ENCODE results near the gene PDZD4. TPM values are rescaled to one million over a fixed set of nuclear protein-coding genes. Genes with fewer than 3 reads are reported as not detected.

The PDZD4 gene
- total and polyA plus RNA-seq, 9 of the 15 experiments (the other 6 are each of a cell fraction or from before 2014, with no cell fraction given) = 0.05 to 0.38 (median 0.07) TPM; not detected in 5

DNA sequence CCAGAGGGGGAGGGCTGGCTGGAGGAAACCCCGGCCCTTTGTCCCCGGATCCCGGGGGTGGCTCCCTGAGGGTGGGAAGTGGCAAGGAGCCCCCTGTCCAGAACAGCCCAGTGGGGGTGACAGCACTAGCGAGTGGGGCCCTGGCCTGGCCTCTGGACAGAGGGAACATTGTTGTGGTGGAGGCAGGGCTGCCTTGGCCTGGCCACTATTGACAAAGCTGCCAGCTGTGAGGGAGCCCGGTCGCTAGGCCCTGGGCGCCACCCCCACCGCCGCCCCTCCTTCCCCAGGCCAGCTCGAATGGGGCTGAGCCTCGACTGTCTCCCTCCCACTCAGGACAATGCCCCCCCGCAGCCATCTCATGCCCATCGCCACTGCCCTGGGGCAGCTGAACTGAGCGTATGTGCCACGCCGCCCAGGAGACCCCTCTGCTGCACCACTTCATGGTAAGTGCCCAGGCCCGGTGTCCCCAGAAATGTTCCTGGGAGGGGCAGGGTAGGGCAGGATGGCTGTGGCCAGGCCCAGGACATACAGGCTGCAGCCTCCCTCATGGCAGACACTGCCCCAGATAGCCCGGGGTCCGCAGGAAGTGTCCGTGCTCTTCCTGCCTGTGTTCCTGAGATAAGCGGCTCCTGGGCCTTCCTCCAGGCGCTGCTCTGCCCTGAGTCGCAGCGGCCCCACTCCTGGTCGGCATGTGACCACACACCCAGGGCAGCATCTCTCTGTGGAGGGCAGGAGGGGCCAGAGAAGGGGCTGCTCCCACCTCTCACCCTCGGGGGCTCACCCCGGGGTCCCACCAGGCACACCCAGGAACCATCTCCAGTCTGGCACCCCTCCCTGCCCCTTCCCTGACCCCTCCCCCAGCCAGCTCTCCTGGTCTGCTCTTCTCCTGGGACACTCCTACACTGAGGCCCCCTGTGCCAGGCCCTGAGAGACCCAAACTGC, 64.9 kb downstream of the PDZD4 start (continued):
- TF ChIP-seq MYBL2 (IDR thresholded peaks at IDR 0.05; ENCODE audit: low read depth) (no peak), MYBL2 (CRISPR knock-in tag; IDR thresholded peaks at IDR 0.05; ENCODE audit: borderline replicate concordance) (no peak), CHD1 (IDR thresholded peaks at IDR 0.05; ENCODE audit: low read length) (peak; percentile 69), ARID1B (IDR thresholded peaks at IDR 0.05) (peak; percentile 95), DDX20 (tag; IDR thresholded peaks at IDR 0.05; ENCODE audit: low read depth) (no peak), ZNF274 (IDR thresholded peaks at IDR 0.05; ENCODE audit: borderline replicate concordance, low read depth, low read length) (no peak), EHMT2 (IDR thresholded peaks at IDR 0.05) (no peak), RBFOX2 (IDR thresholded peaks at IDR 0.05; ENCODE audit: low read depth, low read length) (peak; percentile 87), ZNF436 (CRISPR knock-in tag; IDR thresholded peaks at IDR 0.05) (no peak), ZNF764 (CRISPR knock-in tag; IDR thresholded peaks at IDR 0.05; ENCODE audit: low read depth) (no peak), NBN (IDR thresholded peaks at IDR 0.05; ENCODE audit: low read depth) (no peak), HDAC2 (IDR thresholded peaks at IDR 0.05) (no peak), PURB (CRISPR knock-in tag; IDR thresholded peaks at IDR 0.05; ENCODE audit: low read depth) (no peak), TARDBP (IDR thresholded peaks at IDR 0.05) (no peak), FOXM1 (IDR thresholded peaks at IDR 0.05; ENCODE audit: low read depth) (peak; percentile 50; the same call in 1 of the 2 replicates), FOXM1 (CRISPR knock-in tag; IDR thresholded peaks at IDR 0.05; ENCODE audit: low read depth) (0 out of 2 replicates have a peak, but pooled peaks have one; percentile 77)
- TF ChIP-seq, protein P1, sequence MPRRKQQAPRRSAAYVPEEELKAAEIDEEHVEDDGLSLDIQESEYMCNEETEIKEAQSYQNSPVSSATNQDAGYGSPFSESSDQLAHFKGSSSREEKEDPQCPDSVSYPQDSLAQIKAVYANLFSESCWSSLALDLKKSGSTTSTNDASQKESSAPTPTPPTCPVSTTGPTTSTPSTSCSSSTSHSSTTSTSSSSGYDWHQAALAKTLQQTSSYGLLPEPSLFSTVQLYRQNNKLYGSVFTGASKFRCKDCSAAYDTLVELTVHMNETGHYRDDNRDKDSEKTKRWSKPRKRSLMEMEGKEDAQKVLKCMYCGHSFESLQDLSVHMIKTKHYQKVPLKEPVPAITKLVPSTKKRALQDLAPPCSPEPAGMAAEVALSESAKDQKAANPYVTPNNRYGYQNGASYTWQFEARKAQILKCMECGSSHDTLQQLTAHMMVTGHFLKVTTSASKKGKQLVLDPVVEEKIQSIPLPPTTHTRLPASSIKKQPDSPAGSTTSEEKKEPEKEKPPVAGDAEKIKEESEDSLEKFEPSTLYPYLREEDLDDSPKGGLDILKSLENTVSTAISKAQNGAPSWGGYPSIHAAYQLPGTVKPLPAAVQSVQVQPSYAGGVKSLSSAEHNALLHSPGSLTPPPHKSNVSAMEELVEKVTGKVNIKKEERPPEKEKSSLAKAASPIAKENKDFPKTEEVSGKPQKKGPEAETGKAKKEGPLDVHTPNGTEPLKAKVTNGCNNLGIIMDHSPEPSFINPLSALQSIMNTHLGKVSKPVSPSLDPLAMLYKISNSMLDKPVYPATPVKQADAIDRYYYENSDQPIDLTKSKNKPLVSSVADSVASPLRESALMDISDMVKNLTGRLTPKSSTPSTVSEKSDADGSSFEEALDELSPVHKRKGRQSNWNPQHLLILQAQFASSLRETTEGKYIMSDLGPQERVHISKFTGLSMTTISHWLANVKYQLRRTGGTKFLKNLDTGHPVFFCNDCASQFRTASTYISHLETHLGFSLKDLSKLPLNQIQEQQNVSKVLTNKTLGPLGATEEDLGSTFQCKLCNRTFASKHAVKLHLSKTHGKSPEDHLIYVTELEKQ (CRISPR knock-in tag; IDR thresholded peaks at IDR 0.05) = no peak
- TF ChIP-seq, protein P2, sequence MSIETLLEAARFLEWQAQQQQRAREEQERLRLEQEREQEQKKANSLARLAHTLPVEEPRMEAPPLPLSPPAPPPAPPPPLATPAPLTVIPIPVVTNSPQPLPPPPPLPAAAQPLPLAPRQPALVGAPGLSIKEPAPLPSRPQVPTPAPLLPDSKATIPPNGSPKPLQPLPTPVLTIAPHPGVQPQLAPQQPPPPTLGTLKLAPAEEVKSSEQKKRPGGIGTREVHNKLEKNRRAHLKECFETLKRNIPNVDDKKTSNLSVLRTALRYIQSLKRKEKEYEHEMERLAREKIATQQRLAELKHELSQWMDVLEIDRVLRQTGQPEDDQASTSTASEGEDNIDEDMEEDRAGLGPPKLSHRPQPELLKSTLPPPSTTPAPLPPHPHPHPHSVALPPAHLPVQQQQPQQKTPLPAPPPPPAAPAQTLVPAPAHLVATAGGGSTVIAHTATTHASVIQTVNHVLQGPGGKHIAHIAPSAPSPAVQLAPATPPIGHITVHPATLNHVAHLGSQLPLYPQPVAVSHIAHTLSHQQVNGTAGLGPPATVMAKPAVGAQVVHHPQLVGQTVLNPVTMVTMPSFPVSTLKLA (conservative IDR thresholded peaks at IDR 0.05) = peak in 1 of 2 experiments; percentile 72; a peak in 2 of 4 replicates
- TF ChIP-seq, protein P3, sequence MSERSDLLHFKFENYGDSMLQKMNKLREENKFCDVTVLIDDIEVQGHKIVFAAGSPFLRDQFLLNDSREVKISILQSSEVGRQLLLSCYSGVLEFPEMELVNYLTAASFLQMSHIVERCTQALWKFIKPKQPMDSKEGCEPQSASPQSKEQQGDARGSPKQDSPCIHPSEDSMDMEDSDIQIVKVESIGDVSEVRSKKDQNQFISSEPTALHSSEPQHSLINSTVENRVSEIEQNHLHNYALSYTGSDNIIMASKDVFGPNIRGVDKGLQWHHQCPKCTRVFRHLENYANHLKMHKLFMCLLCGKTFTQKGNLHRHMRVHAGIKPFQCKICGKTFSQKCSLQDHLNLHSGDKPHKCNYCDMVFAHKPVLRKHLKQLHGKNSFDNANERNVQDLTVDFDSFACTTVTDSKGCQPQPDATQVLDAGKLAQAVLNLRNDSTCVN (CRISPR knock-in tag; IDR thresholded peaks at IDR 0.05) = no peak
- TF ChIP-seq, protein P4, sequence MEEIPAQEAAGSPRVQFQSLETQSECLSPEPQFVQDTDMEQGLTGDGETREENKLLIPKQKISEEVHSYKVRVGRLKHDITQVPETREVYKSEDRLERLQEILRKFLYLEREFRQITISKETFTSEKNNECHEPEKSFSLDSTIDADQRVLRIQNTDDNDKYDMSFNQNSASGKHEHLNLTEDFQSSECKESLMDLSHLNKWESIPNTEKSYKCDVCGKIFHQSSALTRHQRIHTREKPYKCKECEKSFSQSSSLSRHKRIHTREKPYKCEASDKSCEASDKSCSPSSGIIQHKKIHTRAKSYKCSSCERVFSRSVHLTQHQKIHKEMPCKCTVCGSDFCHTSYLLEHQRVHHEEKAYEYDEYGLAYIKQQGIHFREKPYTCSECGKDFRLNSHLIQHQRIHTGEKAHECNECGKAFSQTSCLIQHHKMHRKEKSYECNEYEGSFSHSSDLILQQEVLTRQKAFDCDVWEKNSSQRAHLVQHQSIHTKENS (CRISPR knock-in tag; IDR thresholded peaks at IDR 0.05) = no peak

All from K562 (cell line).